ENCODE data around the gene SLC38A8.
A peak's percentile ranks its signal among the peaks of the same experiment; 100 is the strongest.

The SLC38A8 gene

GRCh38 chr16:83970430-83970815 lies 72.2 kb downstream of the SLC38A8 start:
- no peak overlapping the region for H3K4me3 ChIP-seq (replicated peaks; ENCODE audit: low read depth, low read length)
- no peak for DNase-seq (ENCODE audit: low read depth)
- TF ChIP-seq CTCF (IDR thresholded peaks at IDR 0.05; ENCODE audit: low read length, missing control alignments): no peak

GRCh38 chr16:83969771-83970429 lies 72.7 kb downstream of the SLC38A8 start:
- no peak for DNase-seq (ENCODE audit: low read depth)
- no peak for TF ChIP-seq CTCF (IDR thresholded peaks at IDR 0.05; ENCODE audit: low read length, missing control alignments)
- no peak overlapping the region for H3K4me3 ChIP-seq (replicated peaks; ENCODE audit: low read depth, low read length)

GRCh38 chr16:83968891-83969649 lies 73.5 kb downstream of the SLC38A8 start:
- no peak overlapping the region for H3K4me3 ChIP-seq (replicated peaks; ENCODE audit: low read depth, low read length)
- DNase-seq (ENCODE audit: low read depth): no peak
- TF ChIP-seq CTCF (IDR thresholded peaks at IDR 0.05; ENCODE audit: low read length, missing control alignments): no peak

GRCh38 chr16:83968306-83968851 lies 74.2 kb downstream of the SLC38A8 start:
- no peak for DNase-seq (ENCODE audit: low read depth)
- TF ChIP-seq CTCF (IDR thresholded peaks at IDR 0.05; ENCODE audit: low read length, missing control alignments): no peak
- H3K4me3 ChIP-seq (replicated peaks; ENCODE audit: low read depth, low read length): peak overlapping the region; percentile 30

- DNase-seq (ENCODE audit: low read depth): peak; percentile 23
These were observed 74.7 kb downstream of the SLC38A8 start, which contains the start of gene NECAB2 for GRCh38 chr16:83967838-83968305. Gene NECAB2, plus strand, starts transcription at chr16:83968244. Its CDS starts 405 bp downstream, at chr16:83968649.

GRCh38 chr16:83967091-83967490 lies 75.5 kb downstream of the SLC38A8 start:
- H3K4me3 ChIP-seq (replicated peaks; ENCODE audit: low read depth, low read length): no peak overlapping the region
- no peak for TF ChIP-seq CTCF (IDR thresholded peaks at IDR 0.05; ENCODE audit: low read length, missing control alignments)
- no peak for DNase-seq (ENCODE audit: low read depth)

More at GRCh38 chr16:83967838-83968305, 74.7 kb downstream of the SLC38A8 start, which contains the start of gene NECAB2:
- TF ChIP-seq CTCF (IDR thresholded peaks at IDR 0.05; ENCODE audit: low read length, missing control alignments): peak; percentile 25
- peak within 1 kb of the TSS; percentile 30 for H3K4me3 ChIP-seq (replicated peaks; ENCODE audit: low read depth, low read length)
